ENCODE measurements around the gene OAF. TPM values are rescaled to one million over a fixed set of nuclear protein-coding genes. Genes with fewer than 3 reads are reported as not detected.
A peak's percentile ranks its signal among the peaks of the same experiment; 100 is the strongest.

OAF gene
- total RNA-seq, 2 donors from 2014 or later, result 14.5 to 17.4 TPM

- no peaks in the 10 kb centered on the region for H3K27me3 ChIP-seq (replicated peaks; ENCODE audit: insufficient read depth)
- no peaks in the 10 kb centered on the region for H3K9me3 ChIP-seq
- H3K4me3 ChIP-seq, result no peak overlapping the region
- peak overlapping the region; percentile 29 to 33 for H3K27ac ChIP-seq
- DNase-seq (ENCODE audit: low spot score), result no peak
- WGBS, result 88% methylated on average over 7 of the region's 7 CpGs
- H3K4me1 ChIP-seq (replicated peaks), result no peaks in the 10 kb centered on the region
- intact Hi-C loops (cut with DNase I), result no loop called here
- no peaks in the 10 kb centered on the region for H3K36me3 ChIP-seq
- TF ChIP-seq POLR2AphosphoS5 (IDR thresholded peaks at IDR 0.05) (no peak), POLR2A (IDR thresholded peaks at IDR 0.05) (no peak)
Observed at GRCh38 chr11:120183701-120184141, 27.1 kb upstream of the OAF start.

- no peak for DNase-seq (ENCODE audit: low spot score)
- peak overlapping the region; percentile 29 to 33 for H3K27ac ChIP-seq
Observed at GRCh38 chr11:120184371-120184945, 26.4 kb upstream of the OAF start.

DNA sequence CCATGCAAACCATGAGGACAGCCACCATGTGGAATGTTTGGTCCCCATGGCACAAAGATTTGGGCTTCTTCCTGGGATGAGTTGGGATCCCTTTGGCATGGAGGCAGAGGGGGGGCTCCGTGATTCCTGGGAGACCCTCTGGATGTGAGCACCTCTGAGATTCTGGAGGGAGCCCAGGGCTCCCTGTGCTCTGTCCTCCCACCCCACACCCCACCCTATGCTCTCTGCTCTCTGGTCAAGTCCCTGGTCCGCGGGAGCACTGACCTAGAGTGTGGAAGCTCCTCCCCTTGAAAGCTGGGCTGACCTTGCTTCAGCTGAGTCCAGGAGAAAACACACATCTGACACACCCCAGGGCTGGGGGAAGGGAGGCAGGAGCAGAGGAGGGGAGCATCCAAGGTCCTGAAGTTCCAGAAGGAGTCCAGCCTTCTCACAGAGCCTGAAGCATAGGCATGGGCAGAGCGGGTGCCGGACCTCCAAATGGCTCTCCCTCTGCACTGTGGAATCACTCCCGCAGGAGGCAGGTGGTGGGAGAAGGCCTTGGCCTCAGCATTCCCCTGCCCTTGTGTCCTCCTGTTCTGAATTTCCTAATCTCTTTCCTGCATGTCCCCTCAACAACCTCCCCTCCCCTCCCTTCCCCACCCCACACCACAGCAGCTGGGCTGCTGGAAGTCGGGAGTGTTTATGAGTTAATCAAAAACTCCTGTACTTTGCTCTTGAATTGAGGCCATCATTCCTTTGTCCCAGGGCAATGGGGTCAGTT is 25.7 kb upstream of the OAF start:
- no peak for DNase-seq (ENCODE audit: low spot score)
- no peaks in the 10 kb centered on the region for H3K9me3 ChIP-seq
- peak overlapping the region; percentile 29 to 33 for H3K27ac ChIP-seq
- no peaks in the 10 kb centered on the region for H3K36me3 ChIP-seq
- intact Hi-C loops (cut with DNase I), result no loop called here
- H3K4me3 ChIP-seq, result no peak overlapping the region
- H3K27me3 ChIP-seq (replicated peaks; ENCODE audit: insufficient read depth), result no peaks in the 10 kb centered on the region
- WGBS, result 46% methylated on average over 7 of the region's 7 CpGs
- H3K4me1 ChIP-seq (replicated peaks), result no peaks in the 10 kb centered on the region
- no peak for TF ChIP-seq CTCF (IDR thresholded peaks at IDR 0.05)
- TF ChIP-seq POLR2AphosphoS5 (IDR thresholded peaks at IDR 0.05), result no peak
- no peak for TF ChIP-seq POLR2A (IDR thresholded peaks at IDR 0.05)

More at GRCh38 chr11:120184371-120184945, 26.4 kb upstream of the OAF start:
- Histone ChIP-seq H3K9me3 (no peaks in the 10 kb centered on the region), H3K36me3 (no peaks in the 10 kb centered on the region), H3K27me3 (replicated peaks; ENCODE audit: insufficient read depth) (no peaks in the 10 kb centered on the region), H3K4me1 (replicated peaks) (no peaks in the 10 kb centered on the region), H3K4me3 (no peak overlapping the region)
- TF ChIP-seq POLR2AphosphoS5 (IDR thresholded peaks at IDR 0.05), result no peak
- TF ChIP-seq CTCF (IDR thresholded peaks at IDR 0.05), result no peak
- TF ChIP-seq POLR2A (IDR thresholded peaks at IDR 0.05), result no peak
- WGBS, result 72% methylated on average over 11 of the region's 11 CpGs
- intact Hi-C loops (cut with DNase I), result no loop called here

DNA sequence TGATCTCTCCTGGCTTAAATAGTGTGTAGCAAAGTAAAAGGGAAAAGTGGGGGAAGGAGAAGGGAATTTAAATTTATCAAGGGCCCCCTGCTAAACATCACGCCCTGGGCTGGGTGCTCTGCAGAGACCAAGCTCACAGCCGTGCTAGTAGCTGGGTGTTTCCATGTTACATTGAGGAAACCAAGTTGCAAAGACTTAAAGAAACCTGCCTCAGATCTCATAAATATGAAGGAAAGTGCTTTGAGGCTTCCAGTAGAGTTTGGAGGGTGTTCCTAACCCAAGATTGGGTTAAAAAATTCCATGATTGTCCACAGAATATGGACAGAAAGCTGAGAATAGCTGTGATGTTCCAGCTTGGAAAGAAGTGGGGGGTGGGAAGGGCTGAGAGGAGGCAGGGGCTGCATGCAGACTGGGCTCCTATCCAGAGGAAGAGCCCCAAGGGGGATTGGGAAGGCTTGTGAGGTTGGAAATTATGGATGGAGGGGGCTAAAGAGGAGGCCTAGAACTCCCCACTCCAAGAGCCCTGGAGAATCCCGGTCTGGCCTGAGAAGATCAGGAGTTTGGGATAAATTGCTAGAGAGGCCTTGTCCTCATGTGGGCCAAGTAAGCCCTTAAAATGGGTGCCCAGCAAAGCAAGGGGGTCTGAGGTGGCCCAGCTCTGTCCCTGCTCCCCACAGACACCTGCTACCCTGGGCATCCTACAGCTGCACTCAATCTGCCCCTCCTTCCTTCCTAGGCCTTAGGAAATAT is 25.0 kb upstream of the OAF start:
- no peaks in the 10 kb centered on the region for H3K4me1 ChIP-seq (replicated peaks)
- no peak for DNase-seq (ENCODE audit: low spot score)
- no peak for TF ChIP-seq CTCF (IDR thresholded peaks at IDR 0.05)
- no peak for TF ChIP-seq POLR2A (IDR thresholded peaks at IDR 0.05)
- no peak for TF ChIP-seq POLR2AphosphoS5 (IDR thresholded peaks at IDR 0.05)
- WGBS, result 66% methylated on average over 3 of the region's 3 CpGs
- intact Hi-C loops (cut with DNase I), result no loop called here
- H3K9me3 ChIP-seq, result no peaks in the 10 kb centered on the region
- peak overlapping the region; percentile 33 to 41 for H3K27ac ChIP-seq
- no peak overlapping the region for H3K4me3 ChIP-seq
- no peaks in the 10 kb centered on the region for H3K27me3 ChIP-seq (replicated peaks; ENCODE audit: insufficient read depth)
- H3K36me3 ChIP-seq, result no peaks in the 10 kb centered on the region

DNA sequence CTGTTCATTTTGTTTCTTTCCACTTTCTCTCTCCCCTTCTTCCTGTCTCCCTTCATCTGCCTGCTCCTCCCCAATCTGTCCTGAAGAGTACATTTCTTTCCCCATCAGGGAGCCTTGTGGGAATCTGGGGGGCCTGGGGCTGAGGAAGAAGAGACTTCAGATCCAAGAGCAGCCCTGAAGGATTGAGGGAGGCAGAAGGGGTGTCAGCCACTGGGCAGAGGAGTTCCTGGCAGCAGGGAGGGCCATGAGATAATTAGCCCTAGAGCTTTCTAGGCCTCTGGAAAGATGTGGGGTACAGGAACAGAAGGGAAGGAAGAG is 24.4 kb upstream of the OAF start:
- no peaks in the 10 kb centered on the region for H3K27me3 ChIP-seq (replicated peaks; ENCODE audit: insufficient read depth)
- intact Hi-C loops (cut with DNase I), result no loop called here
- H3K36me3 ChIP-seq, result no peaks in the 10 kb centered on the region
- no peaks in the 10 kb centered on the region for H3K4me1 ChIP-seq (replicated peaks)
- TF ChIP-seq POLR2A (IDR thresholded peaks at IDR 0.05) (no peak), CTCF (IDR thresholded peaks at IDR 0.05) (no peak), POLR2AphosphoS5 (IDR thresholded peaks at IDR 0.05) (no peak)
- H3K9me3 ChIP-seq, result no peaks in the 10 kb centered on the region
- H3K4me3 ChIP-seq, result no peak overlapping the region
- H3K27ac ChIP-seq, result peak overlapping the region; percentile 33 to 41
- no peak for DNase-seq (ENCODE audit: low spot score)
